Endothelial cell (in vitro differentiated cells): ENCODE measurements around the gene ALDH16A1. TPM values are rescaled to one million over a fixed set of nuclear protein-coding genes. Genes with fewer than 3 reads are reported as not detected.

Experiments used
- DNase-seq: peaks from one replicate; pipeline ENCODE4 v3.0.0; 2021; ENCODE audit warnings: low spot score
- H3K27ac Mint-ChIP-seq: one replicate; pipeline ENCODE4 v1.8.0; 2021; ENCODE audit warnings: mixed read lengths, inconsistent platforms; ENCODE audit not compliant: unreplicated experiment
- H3K27me3 Mint-ChIP-seq: one replicate; pipeline ENCODE4 v1.8.0; 2021; ENCODE audit warnings: mild to moderate bottlenecking, moderate library complexity, mixed read lengths, inconsistent platforms; ENCODE audit not compliant: unreplicated experiment
- H3K36me3 Mint-ChIP-seq: one replicate; pipeline ENCODE4 v1.8.0; 2021; ENCODE audit warnings: mild to moderate bottlenecking, low read depth, mixed read lengths, inconsistent platforms; ENCODE audit not compliant: unreplicated experiment
- H3K4me1 Mint-ChIP-seq: one replicate; pipeline ENCODE4 v1.8.0; 2021; ENCODE audit warnings: mild to moderate bottlenecking, mixed read lengths, inconsistent platforms; ENCODE audit not compliant: unreplicated experiment
- H3K4me3 Mint-ChIP-seq: one replicate; pipeline ENCODE4 v1.8.0; 2021; ENCODE audit warnings: mild to moderate bottlenecking, mixed read lengths, inconsistent platforms; ENCODE audit not compliant: unreplicated experiment
- H3K9me3 Mint-ChIP-seq: one replicate; pipeline ENCODE4 v1.8.0; 2021; ENCODE audit warnings: mixed read lengths, inconsistent platforms; ENCODE audit not compliant: unreplicated experiment
- CTCF ChIP-seq: fragments of 200-600 bp; sonication (generic); IDR thresholded peaks from one replicate; pipeline ENCODE4 v1.5.0; 2021; ENCODE audit warnings: antibody characterized with exemption; ENCODE audit not compliant: unreplicated experiment
- total RNA-seq: library from RNA; stranded (reverse); fragmentation: NEBNext Ultra II Directional; extraction: Animal tissue kit (Norgen Biotek cat#: 25700); gene quantifications from one replicate; pipeline ENCODE4 v1.2.1, GENCODE V29; 2021; ENCODE audit not compliant: unreplicated experiment

Gene ALDH16A1
- total RNA-seq, 1 donor from 2014 or later: 49.6 TPM

GRCh38 chr19:49512970-49513745, 60.1 kb downstream of the ALDH16A1 start:
- H3K27ac Mint-ChIP-seq: peak overlapping the region; percentile 74
- H3K36me3 Mint-ChIP-seq: peaks cover 19% of the 10 kb centered on the region
- H3K27me3 Mint-ChIP-seq: peaks cover 5% of the 10 kb centered on the region
- peak; percentile 51 for DNase-seq
- no peaks in the 10 kb centered on the region for H3K9me3 Mint-ChIP-seq
- peak overlapping the region; percentile 95 for H3K4me3 Mint-ChIP-seq
- peaks cover 34% of the 10 kb centered on the region for H3K4me1 Mint-ChIP-seq
- no peak for TF ChIP-seq CTCF

- Mint-ChIP-seq H3K27ac (peak overlapping the region; percentile 74), H3K9me3 (no peaks in the 10 kb centered on the region), H3K4me3 (peak overlapping the region; percentile 95), H3K27me3 (peaks cover 5% of the 10 kb centered on the region), H3K36me3 (peaks cover 19% of the 10 kb centered on the region), H3K4me1 (peaks cover 33% of the 10 kb centered on the region)
- TF ChIP-seq CTCF: no peak
- no peak for DNase-seq
Observed at GRCh38 chr19:49513746-49514118, 60.7 kb downstream of the ALDH16A1 start.

GRCh38 chr19:49514151-49514550, 61.1 kb downstream of the ALDH16A1 start:
- H3K36me3 Mint-ChIP-seq: peaks cover 21% of the 10 kb centered on the region
- no peaks in the 10 kb centered on the region for H3K9me3 Mint-ChIP-seq
- no peak for TF ChIP-seq CTCF
- no peak overlapping the region for H3K27ac Mint-ChIP-seq
- H3K4me3 Mint-ChIP-seq: peak overlapping the region; percentile 95
- no peak for DNase-seq
- peaks cover 5% of the 10 kb centered on the region for H3K27me3 Mint-ChIP-seq
- peaks cover 33% of the 10 kb centered on the region for H3K4me1 Mint-ChIP-seq

GRCh38 chr19:49515767-49516166, 62.7 kb downstream of the ALDH16A1 start:
- TF ChIP-seq CTCF: no peak
- H3K27ac Mint-ChIP-seq: peak overlapping the region; percentile 68
- peaks cover 31% of the 10 kb centered on the region for H3K36me3 Mint-ChIP-seq
- H3K9me3 Mint-ChIP-seq: no peaks in the 10 kb centered on the region
- DNase-seq: no peak
- peaks cover 33% of the 10 kb centered on the region for H3K4me1 Mint-ChIP-seq
- peak overlapping the region; percentile 88 for H3K4me3 Mint-ChIP-seq
- H3K27me3 Mint-ChIP-seq: peaks cover 5% of the 10 kb centered on the region

GRCh38 chr19:49518033-49518432, 65.0 kb downstream of the ALDH16A1 start:
- H3K27ac Mint-ChIP-seq: no peak overlapping the region
- TF ChIP-seq CTCF: no peak
- H3K9me3 Mint-ChIP-seq: no peaks in the 10 kb centered on the region
- no peak overlapping the region for H3K4me3 Mint-ChIP-seq
- H3K4me1 Mint-ChIP-seq: peaks cover 18% of the 10 kb centered on the region
- DNase-seq: no peak
- H3K27me3 Mint-ChIP-seq: no peaks in the 10 kb centered on the region
- peaks cover 30% of the 10 kb centered on the region for H3K36me3 Mint-ChIP-seq
